H9 (cell line): ENCODE data around the gene DLG2. TPM values are rescaled to one million over a fixed set of nuclear protein-coding genes. Genes with fewer than 3 reads are reported as not detected.

Experiments used
- DNase-seq: peaks from one replicate; pipeline ENCODE4 v3.0.0-alpha.2; 2017
- H2AFZ ChIP-seq: one replicate; pipeline ENCODE4 v1.6.1; 2013; ENCODE audit warnings: mild to moderate bottlenecking, low read length, control low read depth, moderate library complexity
- H2AK5ac ChIP-seq: 2 replicates; pipeline ENCODE4 v1.6.1; 2013; ENCODE audit warnings: low read length, control low read depth, mixed read lengths; ENCODE audit not compliant: insufficient read length
- H2BK120ac ChIP-seq: one replicate; pipeline ENCODE4 v1.6.1; 2013; ENCODE audit warnings: low read depth, mild to moderate bottlenecking, low read length, control low read depth, inconsistent platforms; ENCODE audit not compliant: poor library complexity, severe bottlenecking
- H2BK12ac ChIP-seq: 2 replicates; pipeline ENCODE4 v1.6.1; 2013; ENCODE audit warnings: low read length, control low read depth, mixed read lengths, low read depth; ENCODE audit not compliant: insufficient read length
- H2BK15ac ChIP-seq: 2 replicates; pipeline ENCODE4 v1.6.1; 2013; ENCODE audit warnings: low read depth, low read length, control low read depth
- H2BK20ac ChIP-seq: one replicate; pipeline ENCODE4 v1.6.1; 2013; ENCODE audit warnings: low read depth, mild to moderate bottlenecking, low read length, control low read depth, inconsistent platforms; ENCODE audit not compliant: poor library complexity, severe bottlenecking
- H2BK5ac ChIP-seq: 2 replicates; pipeline ENCODE4 v1.6.1; 2013; ENCODE audit warnings: low read length, control low read depth, mixed read lengths; ENCODE audit not compliant: insufficient read length
- H3K14ac ChIP-seq: 2 replicates; pipeline ENCODE4 v1.6.1; 2013; ENCODE audit warnings: low read length, control low read depth; ENCODE audit not compliant: insufficient read depth
- H3K18ac ChIP-seq: 2 replicates; pipeline ENCODE4 v1.6.1; 2013; ENCODE audit warnings: low read depth, mild to moderate bottlenecking, mixed read lengths, low read length, control low read depth; ENCODE audit not compliant: insufficient read length
- H3K23ac ChIP-seq: 2 replicates; pipeline ENCODE4 v1.6.1; 2013; ENCODE audit warnings: low read length, control low read depth, mixed read lengths, low read depth; ENCODE audit not compliant: insufficient read length
- H3K23me2 ChIP-seq: 2 replicates; pipeline ENCODE4 v1.6.1; 2013; ENCODE audit warnings: low read depth, mild to moderate bottlenecking, mixed read lengths, low read length, control low read depth; ENCODE audit not compliant: insufficient read length, poor library complexity, severe bottlenecking
- H3K27ac ChIP-seq: 2 replicates; pipeline ENCODE4 v1.5.1; 2013; ENCODE audit warnings: low read length, control low read depth, mixed read lengths, low read depth; ENCODE audit not compliant: insufficient read length
- H3K27me3 ChIP-seq: 2 replicates; pipeline ENCODE4 v1.6.1; 2013; ENCODE audit warnings: low read length, control low read depth, inconsistent platforms; ENCODE audit not compliant: insufficient read depth
- H3K4ac ChIP-seq: 2 replicates; pipeline ENCODE4 v1.6.1; 2013; ENCODE audit warnings: low read depth, mild to moderate bottlenecking, control low read depth, inconsistent platforms, low read length, moderate library complexity
- H3K4me1 ChIP-seq: 2 replicates; pipeline ENCODE4 v1.6.1; 2013; ENCODE audit warnings: low read length, control low read depth, inconsistent platforms; ENCODE audit not compliant: insufficient read depth
- H3K4me2 ChIP-seq: 2 replicates; pipeline ENCODE4 v1.6.1; 2013; ENCODE audit warnings: low read length, control low read depth, mixed read lengths; ENCODE audit not compliant: insufficient read length, insufficient read depth
- H3K56ac ChIP-seq: 2 replicates; pipeline ENCODE4 v1.6.1; 2013; ENCODE audit warnings: low read depth, mild to moderate bottlenecking, mixed read lengths, low read length, control low read depth; ENCODE audit not compliant: insufficient read length
- H3K79me1 ChIP-seq: 2 replicates; pipeline ENCODE4 v1.6.1; 2013; ENCODE audit warnings: low read depth, mild to moderate bottlenecking, moderate library complexity, low read length, control low read depth, inconsistent platforms; ENCODE audit not compliant: insufficient read depth, poor library complexity, severe bottlenecking
- H3K79me2 ChIP-seq: 2 replicates; pipeline ENCODE4 v1.6.1; 2013; ENCODE audit warnings: low read length, control low read depth, inconsistent platforms; ENCODE audit not compliant: insufficient read depth
- H3K9ac ChIP-seq: 2 replicates; pipeline ENCODE4 v1.6.1; 2013; ENCODE audit warnings: low read length, control low read depth, mixed read lengths; ENCODE audit not compliant: insufficient read length; ENCODE audit errors: extremely low read depth
- H3K9me3 ChIP-seq: one replicate; pipeline ENCODE4 v1.6.1; 2013; ENCODE audit warnings: low read depth, low read length, inconsistent platforms; ENCODE audit not compliant: control insufficient read depth
- H3T11ph ChIP-seq: one replicate; pipeline ENCODE4 v1.6.1; 2013; ENCODE audit warnings: mild to moderate bottlenecking, low read length, control low read depth, inconsistent platforms
- H4K20me1 ChIP-seq: one replicate; pipeline ENCODE4 v1.6.1; 2013; ENCODE audit not compliant: control insufficient read depth, insufficient read length, insufficient read depth
- H4K5ac ChIP-seq: 2 replicates; pipeline ENCODE4 v1.6.1; 2013; ENCODE audit warnings: low read depth, mild to moderate bottlenecking, mixed read lengths, low read length, control low read depth; ENCODE audit not compliant: insufficient read length
- H4K8ac ChIP-seq: replicated peaks from 2 replicates; pipeline ENCODE4 v1.6.1; 2013; ENCODE audit warnings: low read length, control low read depth, mixed read lengths, low read depth; ENCODE audit not compliant: insufficient read length
- H4K91ac ChIP-seq: 2 replicates; pipeline ENCODE4 v1.6.1; 2013; ENCODE audit warnings: low read depth, mild to moderate bottlenecking, moderate library complexity, mixed read lengths, low read length, control low read depth; ENCODE audit not compliant: insufficient read length
- H3K27ac Mint-ChIP-seq, 3 experiments: 2 replicates in 2 of 3; 3 replicates in 1 of 3; pipeline ENCODE4 v1.8.0; 2020 to 2021; ENCODE audit warnings: mixed read lengths in 3 of 3, mild to moderate bottlenecking in 1 of 3, moderate library complexity in 1 of 3
- H3K27me3 Mint-ChIP-seq: 2 replicates; pipeline ENCODE4 v1.8.0; 2021; ENCODE audit warnings: low read depth, mild to moderate bottlenecking, moderate library complexity, mixed read lengths
- H3K36me3 Mint-ChIP-seq, 3 experiments: 2 replicates in 2 of 3; 3 replicates in 1 of 3; pipeline ENCODE4 v1.8.0; 2020 to 2021; ENCODE audit warnings: low read depth in 3 of 3, mixed read lengths in 3 of 3; ENCODE audit not compliant: insufficient read depth in 1 of 3
- H3K4me1 Mint-ChIP-seq, 2 experiments: 2 replicates each; pipeline ENCODE4 v1.8.0; 2020; ENCODE audit warnings: mixed read lengths in 2 of 2
- H3K4me3 Mint-ChIP-seq, 2 experiments: 2 replicates in 1 of 2; 3 replicates in 1 of 2; pipeline ENCODE4 v1.8.0; 2020 to 2021; ENCODE audit warnings: mild to moderate bottlenecking in 2 of 2, mixed read lengths in 2 of 2, moderate library complexity in 1 of 2
- H3K9me3 Mint-ChIP-seq, 2 experiments: 2 replicates in 1 of 2; 3 replicates in 1 of 2; pipeline ENCODE4 v1.8.0; 2020; ENCODE audit warnings: mild to moderate bottlenecking in 2 of 2, mixed read lengths in 2 of 2, moderate library complexity in 1 of 2
- CTCF ChIP-seq: fragments of 200-600 bp; sonication (generic); conservative IDR thresholded peaks from 3 replicates; pipeline ENCODE4 v1.8.0; 2021; ENCODE audit warnings: antibody characterized with exemption, mild to moderate bottlenecking
- WGBS: extraction: QIAGEN DNeasy Blood & Tissue Kit; methylation state at CpG from one replicate; pipeline ENCODE4 v1.1.7; 2013; ENCODE audit warnings: missing lambda C conversion rate, low lambda C conversion rate, mixed read lengths; ENCODE audit not compliant: insufficient read length; ENCODE audit errors: extremely low coverage; 5-methylcytosine and 5-hydroxymethylcytosine counted together
- total RNA-seq: library from RNA; stranded (reverse); gene quantifications from 2 replicates; pipeline ENCODE4 v1.2.1, GENCODE V29; 2021

Gene DLG2
- total RNA-seq, 1 experiment from 2014 or later = 8.0 TPM

- H3K9me3 Mint-ChIP-seq = peaks cover 9% of the 10 kb centered on the region in 2 experiments
- no peak for TF ChIP-seq CTCF
- Histone ChIP-seq H3T11ph (no peak overlapping the region), H3K27ac (no peak overlapping the region), H2BK12ac (no peak overlapping the region), H3K23ac (no peak overlapping the region), H2BK120ac (no peak overlapping the region), H2BK5ac (no peak overlapping the region), H2BK15ac (no peak overlapping the region), H3K79me2 (no peaks in the 10 kb centered on the region), H3K27me3 (no peaks in the 10 kb centered on the region), H3K9me3 (no peaks in the 10 kb centered on the region), H2AFZ (no peak overlapping the region), H3K9ac (no peak overlapping the region), H4K5ac (no peak overlapping the region), H3K4me2 (no peak overlapping the region), H3K18ac (no peak overlapping the region), H3K4me1 (peaks cover 5% of the 10 kb centered on the region; the same call in 1 of the 2 replicates), H2BK20ac (no peak overlapping the region), H2AK5ac (no peak overlapping the region), H4K8ac (no peak overlapping the region), H3K79me1 (no peaks in the 10 kb centered on the region), H3K14ac (no peak overlapping the region), H4K91ac (no peak overlapping the region), H4K20me1 (no peaks in the 10 kb centered on the region), H3K4ac (no peak overlapping the region), H3K23me2 (no peaks in the 10 kb centered on the region), H3K56ac (no peak overlapping the region)
- H3K27me3 Mint-ChIP-seq = no peaks in the 10 kb centered on the region
- no peak overlapping the region for H3K27ac Mint-ChIP-seq
- WGBS = no CpG with 5 or more reads among the region's 2 CpGs
- DNase-seq = no peak
- H3K36me3 Mint-ChIP-seq = peaks cover 6 to 9% (median 7%) of the 10 kb centered on the region in 3 experiments; a peak in 6 of 7 replicates
- no peak overlapping the region for H3K4me3 Mint-ChIP-seq
- H3K4me1 Mint-ChIP-seq = peaks cover 11 to 16% of the 10 kb centered on the region in 2 experiments
Observed at GRCh38 chr11:83522911-83523310, 2104.2 kb downstream of the DLG2 start.
